Esophagus muscularis mucosa (tissue), 3 donors: Measurements from ENCODE around the gene ASTN2.

ENCODE experiments used
- POLR2AphosphoS5 ChIP-seq, 2 donors: sonication (generic); formaldehyde crosslinking; IDR thresholded peaks; one replicate each; pipeline ENCODE4 v1.6.1; 2017; ENCODE audit warnings: antibody characterized with exemption in 2 of 2
- TF ChIP-seq, protein P1 (sequence below), 3 experiments: fragments of 200-600 bp in 2 of 3; fragments of 450-650 bp in 1 of 3; sonication (generic) in 2 of 3; IDR thresholded peaks; one replicate each; pipeline ENCODE4 v1.5.1; 2017 to 2019; ENCODE audit warnings: antibody characterized with exemption in 3 of 3, mild to moderate bottlenecking in 2 of 3, moderate library complexity in 1 of 3

DNA sequence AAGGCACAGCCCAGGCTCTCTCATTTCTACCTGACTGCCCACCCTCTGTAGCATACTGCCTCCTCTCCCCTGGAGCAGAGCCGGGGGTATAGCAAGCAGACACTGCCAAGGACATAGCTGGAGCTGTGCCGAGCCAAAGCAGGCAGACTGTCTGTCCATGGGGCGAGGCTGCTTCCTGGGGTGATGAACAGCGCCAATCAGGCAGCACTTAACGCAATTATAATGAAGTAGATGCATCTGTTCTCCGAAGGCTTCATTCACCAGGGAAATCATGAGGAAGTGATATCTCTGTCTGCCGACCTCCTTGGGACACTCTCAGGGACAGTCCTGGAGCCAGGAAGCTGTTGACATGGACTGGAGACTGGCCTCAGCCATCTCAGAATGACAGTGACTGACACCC lies 230.7 kb downstream of the ASTN2 start:
- TF ChIP-seq, protein P1, sequence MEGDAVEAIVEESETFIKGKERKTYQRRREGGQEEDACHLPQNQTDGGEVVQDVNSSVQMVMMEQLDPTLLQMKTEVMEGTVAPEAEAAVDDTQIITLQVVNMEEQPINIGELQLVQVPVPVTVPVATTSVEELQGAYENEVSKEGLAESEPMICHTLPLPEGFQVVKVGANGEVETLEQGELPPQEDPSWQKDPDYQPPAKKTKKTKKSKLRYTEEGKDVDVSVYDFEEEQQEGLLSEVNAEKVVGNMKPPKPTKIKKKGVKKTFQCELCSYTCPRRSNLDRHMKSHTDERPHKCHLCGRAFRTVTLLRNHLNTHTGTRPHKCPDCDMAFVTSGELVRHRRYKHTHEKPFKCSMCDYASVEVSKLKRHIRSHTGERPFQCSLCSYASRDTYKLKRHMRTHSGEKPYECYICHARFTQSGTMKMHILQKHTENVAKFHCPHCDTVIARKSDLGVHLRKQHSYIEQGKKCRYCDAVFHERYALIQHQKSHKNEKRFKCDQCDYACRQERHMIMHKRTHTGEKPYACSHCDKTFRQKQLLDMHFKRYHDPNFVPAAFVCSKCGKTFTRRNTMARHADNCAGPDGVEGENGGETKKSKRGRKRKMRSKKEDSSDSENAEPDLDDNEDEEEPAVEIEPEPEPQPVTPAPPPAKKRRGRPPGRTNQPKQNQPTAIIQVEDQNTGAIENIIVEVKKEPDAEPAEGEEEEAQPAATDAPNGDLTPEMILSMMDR (IDR thresholded peaks at IDR 0.05), result no peak
- no peak for TF ChIP-seq POLR2AphosphoS5 (IDR thresholded peaks at IDR 0.05)
